DMS153 treated with DMSO at 0.1 percent for 48 hours (cell line): ENCODE measurements around the gene USH2A.
"Not testable (repeated sequence)": the region's sequence is repeated elsewhere in the genome, so short reads cannot be mapped to it uniquely, and the experiment has no call there.

Source experiments
- DNase-seq: peaks from one replicate; lab custom pipeline; 2025; ENCODE audit not compliant: unreplicated experiment; lab: John Stamatoyannopoulos, UW

Gene USH2A

DNA sequence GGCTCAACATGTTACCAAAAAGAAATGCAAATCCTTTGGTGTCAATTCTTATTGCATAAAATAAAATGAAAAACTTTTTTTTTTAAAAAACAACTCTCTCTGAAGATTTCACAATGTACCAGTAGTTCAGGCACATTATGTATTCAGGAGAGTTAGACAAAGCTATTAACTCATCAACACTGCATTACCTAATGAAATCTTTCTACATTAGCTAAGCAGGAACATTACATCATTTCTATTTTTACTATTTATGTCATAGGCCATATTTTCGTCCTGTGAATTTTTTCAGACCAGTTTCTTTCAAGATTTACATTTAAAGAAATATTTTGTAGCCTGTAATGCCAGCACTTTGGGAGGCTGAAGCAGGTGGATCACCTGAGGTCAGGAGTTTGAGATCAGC is 366.2 kb downstream of the USH2A start:
- no peak for DNase-seq

DNA sequence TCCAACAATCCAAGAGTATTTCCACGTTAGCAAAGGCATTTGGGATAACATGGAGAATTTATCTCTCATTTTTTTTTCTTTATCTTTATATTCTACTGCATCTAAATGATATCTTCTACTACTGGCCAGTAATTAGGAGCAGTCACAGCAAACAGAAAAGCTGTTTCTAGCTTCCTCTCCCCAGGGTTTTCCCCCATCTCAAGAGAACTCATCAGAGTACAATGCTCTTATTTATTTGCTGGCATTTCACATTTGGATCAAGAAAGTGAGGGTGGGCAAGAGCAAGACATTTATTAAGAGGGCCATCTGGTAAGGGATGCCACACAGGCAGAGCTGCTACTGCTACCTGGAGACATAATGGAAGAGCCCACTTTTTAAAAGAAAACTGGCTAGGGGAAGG is 368.2 kb downstream of the USH2A start:
- no peak for DNase-seq

- DNase-seq = no peak
Observed at GRCh38 chr1:216054600-216054999, 368.6 kb downstream of the USH2A start.

- DNase-seq = no peak
Observed at GRCh38 chr1:216051071-216051470, 372.2 kb downstream of the USH2A start.

DNA sequence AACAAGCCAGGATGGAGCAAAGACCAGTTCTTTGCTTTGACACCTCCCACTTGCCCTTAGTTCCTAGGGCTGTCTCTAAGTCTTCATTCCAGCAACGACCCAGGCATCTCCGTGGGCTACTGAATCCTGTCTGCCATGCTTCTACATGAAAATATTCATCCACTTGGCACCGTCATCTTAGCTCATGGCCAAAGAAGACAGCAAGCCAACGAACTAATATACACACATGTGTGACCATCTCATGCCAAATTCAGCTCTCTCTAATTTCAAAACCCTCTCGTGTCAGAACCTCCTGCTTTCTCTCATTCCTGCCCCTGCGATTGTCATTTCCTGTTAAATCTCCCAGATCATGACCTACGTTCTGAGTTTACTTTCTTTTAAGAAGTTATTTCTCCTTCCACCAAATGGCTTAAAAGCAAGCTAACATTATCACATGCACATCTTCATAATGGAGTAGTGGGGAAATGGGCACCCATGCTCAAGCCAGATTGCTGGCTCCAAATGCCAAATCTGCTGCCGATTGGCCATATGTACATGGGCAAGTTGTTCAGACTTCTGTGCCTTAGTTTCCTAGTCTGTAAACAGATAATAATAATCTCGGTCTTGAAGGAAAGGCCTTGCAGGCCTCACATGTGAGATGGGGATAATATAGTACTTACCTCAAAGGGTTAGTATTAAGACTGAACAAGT is 373.4 kb downstream of the USH2A start:
- no peak for DNase-seq

GRCh38 chr1:216047811-216048572 is 375.3 kb downstream of the USH2A start:
- DNase-seq = no peak

DNA sequence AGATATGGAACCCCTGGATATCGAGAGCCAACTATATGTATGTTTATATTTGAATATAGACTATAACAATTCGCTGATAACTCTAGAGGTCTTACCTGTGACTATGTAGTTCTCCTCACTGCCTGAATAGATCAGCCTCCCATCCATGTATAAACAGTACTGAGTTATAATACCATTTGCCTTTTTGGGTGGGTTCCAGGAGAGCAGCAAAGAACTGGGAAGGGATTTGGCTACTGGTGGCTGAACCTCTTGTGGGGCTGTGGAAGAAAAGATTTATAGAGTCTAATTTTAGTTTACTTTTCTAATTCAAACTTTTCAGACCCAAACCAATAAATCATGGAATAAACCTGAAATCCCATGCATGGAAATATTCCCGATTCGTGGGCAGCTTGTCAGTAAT is 376.9 kb downstream of the USH2A start:
- no peak for DNase-seq

DNA sequence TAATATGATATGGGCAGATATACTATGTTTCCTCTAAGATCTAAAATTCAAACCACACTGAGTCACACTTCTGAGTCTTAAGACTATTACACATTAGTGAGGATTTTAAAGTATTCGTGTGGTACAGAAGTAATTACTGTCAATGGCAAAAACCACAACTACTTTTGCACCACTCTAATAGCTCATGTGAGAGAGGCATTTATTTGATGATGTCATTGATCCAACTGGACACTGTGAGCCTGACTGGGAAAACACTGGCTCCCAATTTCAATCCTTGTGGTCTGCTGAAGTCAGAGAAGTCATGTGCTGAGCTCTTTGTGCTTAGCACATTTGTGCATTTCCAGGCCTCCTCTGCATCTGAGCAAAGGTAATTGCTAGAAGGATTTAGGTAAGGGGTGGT is 377.8 kb downstream of the USH2A start:
- no peak for DNase-seq

GRCh38 chr1:216044538-216044937 is 378.7 kb downstream of the USH2A start:
- DNase-seq = no peak

GRCh38 chr1:216034506-216034905 is 388.7 kb downstream of the USH2A start:
- DNase-seq = peak; percentile 76

- DNase-seq = no peak
Observed at GRCh38 chr1:216032961-216033614, 390.2 kb downstream of the USH2A start.

DNA sequence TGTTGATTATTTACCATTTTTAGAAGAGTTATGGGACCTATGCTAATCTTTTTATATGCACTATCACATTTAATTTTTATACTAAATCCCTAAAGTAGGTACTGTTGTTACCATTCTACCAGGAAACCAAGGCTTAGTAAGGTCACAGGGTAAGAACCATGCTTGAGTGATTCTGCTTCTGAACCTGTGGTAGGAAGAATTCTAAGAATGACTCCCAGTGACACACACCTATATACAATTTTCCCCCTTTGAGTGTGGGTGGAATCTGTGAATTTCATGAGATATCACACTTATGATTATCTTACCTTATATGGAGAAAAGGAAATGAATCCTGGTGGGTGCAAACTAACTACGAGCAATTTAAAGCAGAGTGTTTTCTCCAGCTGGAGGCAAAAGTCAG is 391.0 kb downstream of the USH2A start:
- no peak for DNase-seq

DNA sequence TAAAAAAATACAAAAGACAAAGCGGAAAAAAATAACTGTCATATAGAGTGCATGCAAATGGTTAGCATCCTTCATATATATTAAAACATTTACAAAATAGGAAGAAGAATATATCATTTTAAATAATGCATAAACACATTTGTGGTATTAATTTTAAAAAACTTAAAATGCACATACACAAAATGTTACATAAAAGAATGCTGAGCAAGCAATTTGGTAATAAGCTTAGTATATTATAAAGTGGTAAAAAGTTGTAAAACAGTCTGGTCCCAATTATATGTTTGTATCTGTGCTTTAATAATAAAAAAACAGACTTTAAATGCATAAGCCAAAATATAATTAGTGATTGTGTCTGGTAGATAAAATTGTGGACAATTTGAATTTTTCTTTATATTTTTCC is 394.6 kb downstream of the USH2A start:
- DNase-seq = no peak

DNA sequence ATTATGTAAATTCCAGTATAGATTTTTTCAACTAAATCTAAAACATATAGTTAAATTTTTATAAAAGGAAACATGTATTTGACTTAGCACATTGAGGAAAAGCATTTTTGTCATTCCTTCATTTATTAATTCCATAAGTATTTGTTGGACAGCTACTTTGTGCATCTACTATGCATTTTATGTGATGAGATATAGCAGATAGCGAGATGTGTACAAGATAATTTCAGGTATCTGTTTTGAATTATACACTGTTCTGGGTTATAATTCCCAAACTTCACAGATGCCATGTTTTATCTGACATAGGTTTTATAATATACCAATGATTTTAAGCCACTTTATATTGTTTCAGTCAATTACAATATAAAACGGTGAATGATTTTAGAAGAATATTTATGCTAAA is 398.7 kb downstream of the USH2A start:
- DNase-seq = no peak

DNA sequence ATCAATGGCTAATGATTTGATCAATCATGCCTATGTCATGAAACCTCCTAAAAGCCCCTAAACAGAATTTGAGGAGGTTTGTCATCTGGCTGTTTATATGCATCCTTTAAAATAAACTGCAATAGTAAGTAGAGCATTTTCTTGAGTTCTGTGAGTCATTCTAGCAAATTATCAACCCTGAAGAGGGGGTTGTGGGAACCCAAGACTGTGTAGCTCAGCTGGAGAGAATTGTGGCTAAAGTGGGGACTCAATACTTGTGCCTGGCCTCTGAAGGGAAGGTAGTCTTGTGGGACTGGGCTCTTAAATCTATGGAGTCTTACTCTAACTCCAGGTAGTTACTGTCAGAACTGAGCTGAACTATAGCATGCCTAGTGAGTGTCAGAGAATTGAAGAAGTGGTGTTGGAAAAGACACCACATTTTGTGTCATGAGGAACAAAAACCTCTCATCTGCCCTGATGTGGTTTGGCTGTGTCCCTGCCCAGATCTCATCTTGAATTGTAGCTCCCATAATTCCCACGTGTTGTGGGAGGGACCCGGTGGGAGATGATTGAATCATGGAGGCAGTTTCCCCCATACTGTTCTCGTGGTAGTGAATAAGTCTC is 402.4 kb downstream of the USH2A start:
- DNase-seq = no peak

- DNase-seq = no peak
Observed at GRCh38 chr1:216015116-216015515, 408.1 kb downstream of the USH2A start.

DNA sequence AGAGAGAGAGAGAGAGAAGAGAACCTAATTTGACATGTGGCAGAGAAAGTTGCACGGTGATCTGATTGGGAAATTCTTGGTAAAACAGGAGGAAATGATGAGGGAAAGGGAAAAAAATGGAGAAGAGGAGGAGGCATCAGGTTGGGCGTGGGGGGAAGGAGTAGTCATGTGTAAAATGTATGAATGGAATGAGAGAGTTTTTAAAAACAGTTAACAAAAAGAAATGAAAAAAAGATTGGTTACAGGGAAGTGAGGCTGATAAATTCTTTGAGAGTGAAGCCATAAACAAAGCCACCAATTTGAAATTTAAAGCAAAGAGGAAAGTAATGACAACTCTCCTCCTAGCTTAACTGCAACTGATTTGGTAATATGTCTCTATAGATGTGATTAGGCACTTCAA is 409.2 kb downstream of the USH2A start:
- no peak for DNase-seq

GRCh38 chr1:216009456-216009855 is 413.8 kb downstream of the USH2A start:
- not testable (repeated sequence) for DNase-seq

DNA sequence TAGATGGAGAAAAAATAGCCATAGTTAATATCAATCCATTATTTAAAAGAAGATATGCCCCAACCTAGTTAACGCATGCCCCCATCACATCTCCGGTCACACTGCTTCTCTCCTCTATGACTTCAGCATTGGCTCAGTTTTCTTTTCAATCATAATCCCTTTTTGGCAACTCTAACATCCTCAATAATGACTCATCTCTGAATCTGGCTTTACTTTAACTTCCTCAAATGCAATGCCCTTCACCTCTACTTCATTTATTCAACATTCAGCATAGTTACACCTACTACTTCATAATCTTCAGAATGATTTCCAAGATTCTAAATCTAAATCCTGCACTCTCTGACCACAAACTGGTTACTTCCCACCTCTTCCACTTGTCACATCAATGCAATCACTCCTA is 417.3 kb downstream of the USH2A start:
- no peak for DNase-seq

DNA sequence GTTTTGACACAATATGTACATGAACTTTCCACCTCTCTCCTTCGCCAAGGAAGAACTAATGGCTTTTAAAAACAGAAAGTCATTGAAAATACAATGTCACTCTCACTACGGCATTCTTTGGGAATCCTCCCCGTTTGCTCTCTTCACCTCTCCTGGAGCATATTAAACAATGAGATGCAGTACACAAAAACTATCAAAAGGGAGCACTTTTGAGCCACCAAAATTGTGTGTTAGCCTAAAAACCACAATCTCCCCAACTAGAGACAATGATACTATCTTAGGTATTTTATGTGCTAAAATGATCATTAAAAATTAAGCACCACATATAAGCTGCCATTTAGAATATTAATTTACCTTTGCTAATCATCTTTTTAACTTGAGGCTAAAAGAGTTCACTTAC is 430.6 kb downstream of the USH2A start:
- peak; percentile 41 for DNase-seq

GRCh38 chr1:215987092-215987875 is 436.0 kb downstream of the USH2A start:
- DNase-seq = no peak
